DLD1 (cell line): ENCODE measurements around the gene CANX.
"Not testable (repeated sequence)": the region's sequence is repeated elsewhere in the genome, so short reads cannot be mapped to it uniquely, and the experiment has no call there.

Source experiments
- in situ Hi-C: cut with HindIII; loops from 2 replicates; pipeline ENCODE4 v1.10.0; 2017; ENCODE audit warnings: low sequenced_read_pairs

CANX gene

GRCh38 chr5:179697993-179698934, 503 bp upstream of the CANX start:
- in situ Hi-C loops, result no loop called here

DNA sequence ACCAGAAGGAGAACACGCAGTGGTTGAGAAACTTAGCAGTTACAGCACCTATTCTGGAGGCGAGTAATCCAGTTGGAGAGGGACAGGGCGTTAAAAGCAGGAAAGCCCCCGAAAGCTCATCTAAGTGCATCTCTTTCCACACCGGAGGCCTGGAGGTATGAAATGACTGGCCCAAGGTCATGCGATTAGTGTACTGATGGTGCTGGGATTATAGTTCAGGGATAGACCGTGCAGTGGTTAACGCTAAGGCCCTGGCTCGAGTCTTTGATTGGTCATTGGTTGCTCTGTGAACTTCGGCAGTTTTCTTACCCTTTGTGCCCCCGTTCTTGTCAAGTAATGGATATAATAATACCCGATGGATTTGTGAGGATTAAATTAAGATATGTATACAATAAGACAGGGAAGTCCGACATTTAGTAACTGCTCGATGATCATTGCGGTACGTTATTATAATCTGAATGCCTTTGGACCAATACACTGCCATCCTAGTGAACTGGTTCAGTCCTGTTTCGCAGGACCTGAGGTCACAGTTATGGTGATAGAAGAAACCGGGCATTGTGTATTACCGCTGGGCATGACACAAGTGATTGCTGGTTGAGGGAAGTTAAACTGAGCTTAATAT, 960 bp downstream of the CANX start:
- in situ Hi-C loops, result no loop called here

GRCh38 chr5:179700401-179700918, 1.7 kb downstream of the CANX start:
- in situ Hi-C loops, result no loop called here

DNA sequence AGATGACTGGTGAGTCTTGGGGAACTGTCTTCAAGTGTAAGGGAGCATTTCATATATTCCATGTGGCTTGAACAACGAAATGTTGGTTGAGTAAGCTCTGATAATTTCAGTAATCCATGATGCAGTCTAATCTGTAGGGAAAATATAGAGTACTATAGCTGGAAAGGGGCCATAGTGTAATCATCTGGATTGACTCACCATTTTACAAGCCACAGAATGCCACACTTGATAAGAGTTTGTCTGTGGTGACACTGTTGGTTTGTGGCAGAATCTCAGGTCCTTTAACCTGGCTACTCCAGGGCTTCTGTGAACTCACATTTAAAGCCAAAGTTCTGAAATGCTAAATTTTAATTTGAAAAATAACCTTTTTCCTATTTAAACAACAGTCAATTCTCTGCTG, 17.5 kb downstream of the CANX start:
- in situ Hi-C loops, result no loop called here

- in situ Hi-C loops, result no loop called here
Measured at GRCh38 chr5:179720222-179720621, 21.5 kb downstream of the CANX start.

GRCh38 chr5:179724163-179724562, 25.4 kb downstream of the CANX start:
- in situ Hi-C loops, result no loop called here

GRCh38 chr5:179727106-179727505, 28.3 kb downstream of the CANX start:
- in situ Hi-C loops, result no loop called here

- in situ Hi-C loops, result no loop called here
Measured at GRCh38 chr5:179729303-179729702, 30.5 kb downstream of the CANX start.

- in situ Hi-C loops, result no loop called here
Measured at GRCh38 chr5:179729727-179730126, 31.0 kb downstream of the CANX start.

- in situ Hi-C loops, result no loop called here
Measured at GRCh38 chr5:179730356-179730755, 31.6 kb downstream of the CANX start.

DNA sequence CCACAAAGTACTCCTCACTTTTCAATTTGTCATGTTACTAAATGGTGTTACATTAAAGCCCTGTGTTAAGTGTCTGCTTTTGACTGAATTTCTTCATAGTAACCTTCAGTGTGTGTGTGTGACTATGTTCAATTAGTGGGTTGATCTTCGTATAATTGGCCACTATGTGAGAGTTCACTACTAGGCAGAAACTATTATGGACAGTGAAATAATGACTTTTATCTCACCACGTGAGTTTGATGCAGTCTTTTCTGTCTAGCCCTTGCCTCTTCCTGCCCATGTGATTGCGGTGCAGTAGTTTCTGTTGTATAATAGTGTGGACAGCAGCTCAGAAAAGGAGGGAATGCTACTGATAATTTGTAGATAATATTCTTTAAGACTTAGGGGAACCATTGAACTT, 32.1 kb downstream of the CANX start:
- in situ Hi-C loops, result no loop called here

GRCh38 chr5:179731791-179732411, 33.1 kb downstream of the CANX start:
- in situ Hi-C loops, result no loop called here

DNA sequence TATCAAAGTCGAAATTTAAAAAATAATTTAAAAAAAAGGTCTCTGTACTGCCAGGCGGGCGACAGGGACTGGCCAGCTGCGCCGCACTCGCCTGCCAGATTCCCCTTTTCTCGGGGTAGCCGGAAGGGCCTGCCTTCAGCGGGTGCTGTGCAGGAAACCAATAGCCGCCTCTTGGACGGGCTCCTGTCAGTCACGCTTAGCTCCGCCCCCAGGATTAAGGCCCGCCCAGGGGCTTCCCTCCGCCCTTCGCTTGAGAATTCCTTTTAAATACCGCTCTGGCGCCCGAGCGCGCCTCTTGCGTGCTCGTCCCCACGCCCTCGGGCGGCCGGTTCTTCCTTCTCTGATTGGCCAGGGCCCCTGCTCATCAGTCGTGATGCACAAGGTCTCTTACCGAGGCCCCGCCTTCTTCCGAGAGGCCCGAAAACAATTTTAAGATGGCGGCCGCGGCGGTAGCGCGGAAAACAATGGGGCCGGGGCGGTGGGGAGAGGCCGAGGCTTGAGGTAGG, 33.7 kb downstream of the CANX start, which contains the start of gene MAML1:
Gene MAML1 (plus strand): TSS at position 411 of the 506 bp plus-strand sequence. CDS start 291 bp downstream, outside the sequence.
- in situ Hi-C loops, result no loop called here

DNA sequence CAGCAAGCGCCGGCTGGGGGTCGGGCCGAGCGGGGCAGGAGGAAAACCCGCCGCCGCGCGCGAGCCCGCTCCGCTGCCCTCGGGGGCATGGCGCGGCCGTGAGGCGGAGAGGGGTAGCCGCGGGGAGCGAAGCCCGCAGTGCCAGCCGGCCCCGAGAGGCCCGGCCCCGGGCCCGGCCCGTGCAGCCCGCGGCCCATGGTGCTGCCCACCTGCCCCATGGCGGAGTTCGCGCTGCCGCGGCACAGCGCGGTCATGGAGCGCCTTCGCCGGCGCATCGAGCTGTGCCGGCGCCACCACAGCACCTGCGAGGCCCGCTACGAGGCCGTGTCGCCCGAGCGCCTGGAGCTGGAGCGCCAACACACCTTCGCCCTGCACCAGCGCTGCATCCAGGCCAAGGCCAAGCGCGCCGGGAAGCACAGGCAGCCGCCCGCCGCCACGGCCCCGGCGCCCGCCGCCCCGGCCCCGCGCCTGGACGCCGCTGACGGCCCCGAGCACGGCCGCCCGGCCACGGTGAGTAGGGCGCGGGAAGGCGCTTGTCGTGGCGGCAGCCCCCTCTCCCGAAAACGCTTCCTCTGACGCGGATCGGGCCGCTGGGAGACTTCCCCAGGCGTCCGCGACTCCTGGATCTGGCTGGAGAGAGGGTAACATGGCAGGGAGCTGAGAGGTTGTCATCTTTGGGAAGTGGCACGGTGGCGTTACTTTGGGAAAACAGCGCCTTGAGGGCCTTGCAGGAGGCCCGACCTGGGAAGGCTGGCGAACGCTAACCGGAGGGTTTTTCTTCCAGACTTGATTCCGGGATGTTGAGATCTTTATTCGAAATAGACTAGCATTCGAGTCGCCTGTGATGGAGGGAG, 34.4 kb downstream of the CANX start:
- in situ Hi-C loops, result no loop called here

DNA sequence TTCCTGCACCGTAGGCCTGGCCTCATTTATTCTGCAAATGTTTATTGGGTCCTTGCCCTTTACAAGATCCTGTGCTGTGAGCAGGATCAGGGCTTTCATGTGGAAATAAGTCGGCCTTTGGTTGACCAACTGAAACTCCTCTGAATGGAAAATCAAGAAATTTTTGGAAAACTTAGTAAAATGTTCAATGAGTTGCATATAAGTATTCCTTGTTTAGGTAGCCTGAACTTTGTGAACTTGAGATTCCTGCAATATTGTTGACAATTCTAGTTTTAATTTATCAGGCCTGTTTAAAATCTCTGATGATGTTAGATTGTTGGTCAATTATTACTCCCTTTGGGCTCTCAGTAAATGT, 35.0 kb downstream of the CANX start:
- in situ Hi-C loops, result no loop called here

DNA sequence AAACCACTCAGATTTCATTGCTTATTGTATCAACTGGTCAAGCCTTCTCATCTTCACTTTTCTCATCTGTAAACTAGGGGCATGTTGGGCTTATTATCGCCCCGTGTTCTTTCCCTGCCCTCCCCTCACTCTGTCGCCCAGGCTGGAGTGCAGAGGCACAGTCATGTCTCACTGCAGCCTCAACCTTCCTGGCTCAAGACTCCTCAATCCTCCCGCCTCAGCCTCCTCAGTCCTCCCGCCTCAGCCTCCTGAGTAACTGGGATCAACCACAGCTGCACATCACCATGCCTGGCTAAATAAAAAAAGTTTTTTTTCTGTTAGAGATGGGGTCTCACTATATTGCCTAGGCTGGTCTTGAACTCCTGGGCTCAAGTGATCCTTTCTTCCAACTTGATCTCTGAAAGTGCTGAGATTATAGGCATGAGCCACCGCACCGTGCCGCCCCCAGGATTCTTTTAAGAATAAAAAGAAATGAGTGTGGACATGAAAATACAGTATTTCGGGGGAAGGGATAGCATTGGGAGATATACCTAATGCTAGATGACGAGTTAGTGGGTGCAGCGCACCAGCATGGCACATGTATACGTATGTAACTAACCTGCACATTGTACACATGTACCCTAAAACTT, 35.9 kb downstream of the CANX start:
- in situ Hi-C loops, result no loop called here

DNA sequence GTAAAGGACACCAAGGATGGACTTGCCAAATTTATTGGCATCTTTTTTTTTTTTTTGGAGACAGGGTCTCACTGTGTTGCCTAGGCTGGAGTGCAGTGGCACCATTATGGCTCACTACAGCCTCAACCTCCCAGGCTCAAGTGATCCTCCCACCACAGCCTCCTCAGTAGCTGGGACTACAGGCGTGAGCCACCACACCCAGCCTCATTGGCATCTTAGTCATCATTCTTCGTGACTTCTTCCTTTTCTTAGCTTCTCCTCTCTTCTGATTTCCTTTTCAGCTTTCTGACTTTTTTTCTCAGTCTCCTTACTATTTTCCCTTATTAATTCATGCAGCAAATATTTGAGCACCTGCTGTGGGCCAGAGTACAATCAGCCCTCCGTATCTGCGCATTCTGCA, 40.0 kb downstream of the CANX start:
- in situ Hi-C loops, result no loop called here

GRCh38 chr5:179744106-179744505, 45.3 kb downstream of the CANX start:
- in situ Hi-C loops, result not testable (repeated sequence)

DNA sequence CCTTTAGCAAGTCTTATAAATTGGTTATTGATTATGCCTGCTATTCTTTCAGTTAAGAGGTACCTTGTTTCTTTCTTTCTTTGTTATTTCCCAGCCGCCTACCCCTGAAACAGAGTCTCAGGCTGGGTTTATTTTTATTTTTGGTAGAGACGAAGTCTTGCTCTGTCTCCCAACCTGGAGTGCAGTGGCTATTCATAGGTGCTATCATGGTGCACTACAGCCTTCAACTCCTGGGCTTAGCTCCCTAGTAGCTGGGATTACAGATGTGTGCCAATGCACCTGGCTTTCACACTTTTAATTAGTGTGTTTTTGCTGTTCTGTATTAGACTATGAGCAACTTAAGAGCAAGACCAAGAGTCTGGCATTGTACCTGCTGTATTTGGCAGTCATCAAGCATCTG, 48.1 kb downstream of the CANX start:
- in situ Hi-C loops, result no loop called here

DNA sequence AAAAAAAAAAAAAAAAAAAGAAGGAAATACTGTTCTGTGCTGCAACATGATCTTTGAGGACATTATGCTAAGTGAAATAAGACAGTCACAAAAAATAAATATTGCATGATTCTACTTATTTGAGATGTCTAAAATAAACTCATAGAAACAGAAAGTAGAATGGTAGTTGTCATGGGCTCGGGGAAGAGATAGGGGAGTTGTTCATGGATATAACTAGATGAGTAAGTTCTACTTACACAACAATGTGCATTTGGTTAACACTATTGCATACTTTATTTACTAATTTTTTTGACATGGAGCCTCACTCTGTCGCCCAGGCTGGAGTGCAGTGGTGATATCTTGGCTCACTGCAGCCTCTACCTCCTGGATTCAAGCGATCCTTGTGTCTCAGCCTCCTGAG, 49.0 kb downstream of the CANX start:
- in situ Hi-C loops, result no loop called here
